Neural cell (in vitro differentiated cells): ENCODE measurements around the gene ALDH1L1.

ENCODE experiments used
- CTCF ChIP-seq: fragments of 450-650 bp; IDR thresholded peaks from 2 replicates; pipeline ENCODE4 v1.5.1; 2014; ENCODE audit warnings: antibody characterized with exemption, mild to moderate bottlenecking, moderate library complexity; ENCODE audit not compliant: poor library complexity, severe bottlenecking
- EP300 ChIP-seq: fragments of 450-650 bp; conservative IDR thresholded peaks from 2 replicates; pipeline ENCODE4 v1.6.1; 2014; ENCODE audit warnings: antibody characterized with exemption, mild to moderate bottlenecking, moderate library complexity; ENCODE audit not compliant: poor library complexity, severe bottlenecking
- EZH2 ChIP-seq: fragments of 200-600, 300-800 bp; shearing (Covaris generic), sonication (generic); IDR thresholded peaks from 2 replicates; pipeline ENCODE4 v1.6.1; 2014; ENCODE audit warnings: antibody characterized with exemption, low read length, borderline replicate concordance, mild to moderate bottlenecking; ENCODE audit not compliant: insufficient read depth, poor library complexity, severe bottlenecking
- POLR2AphosphoS5 ChIP-seq: IDR thresholded peaks from 2 replicates; pipeline ENCODE4 v1.6.1; 2012
- RAD21 ChIP-seq: fragments of 450-650 bp; conservative IDR thresholded peaks from 2 replicates; pipeline ENCODE4 v1.6.1; 2014; ENCODE audit warnings: antibody characterized with exemption, mild to moderate bottlenecking, moderate library complexity
- TAF1 ChIP-seq: IDR thresholded peaks from 2 replicates; pipeline ENCODE4 v1.6.1; 2012; ENCODE audit warnings: low read depth
- TF ChIP-seq, protein P1 (sequence below): IDR thresholded peaks from 2 replicates; pipeline ENCODE4 v1.6.1; 2012; ENCODE audit warnings: borderline replicate concordance

DNA sequence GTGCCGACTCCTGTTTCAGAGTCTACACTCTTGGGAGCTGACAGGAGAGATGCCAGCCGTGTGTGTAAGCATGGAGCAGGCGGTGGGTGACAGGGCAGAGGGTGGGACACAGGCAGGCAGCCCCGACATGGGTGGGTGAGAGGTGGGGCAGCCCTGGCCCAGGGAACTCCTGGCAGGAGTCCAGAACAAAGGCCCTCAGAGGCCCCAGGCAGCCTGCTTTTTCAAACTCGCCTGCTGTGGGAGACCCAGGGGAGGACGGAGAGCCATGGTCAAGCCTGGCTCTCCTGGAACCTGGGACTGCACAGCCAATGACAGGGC is 67.2 kb downstream of the ALDH1L1 start:
- TF ChIP-seq POLR2AphosphoS5 (no peak), CTCF (no peak), EP300 (no peak), RAD21 (no peak), EZH2 (no peak), TAF1 (no peak)
- TF ChIP-seq, protein P1, sequence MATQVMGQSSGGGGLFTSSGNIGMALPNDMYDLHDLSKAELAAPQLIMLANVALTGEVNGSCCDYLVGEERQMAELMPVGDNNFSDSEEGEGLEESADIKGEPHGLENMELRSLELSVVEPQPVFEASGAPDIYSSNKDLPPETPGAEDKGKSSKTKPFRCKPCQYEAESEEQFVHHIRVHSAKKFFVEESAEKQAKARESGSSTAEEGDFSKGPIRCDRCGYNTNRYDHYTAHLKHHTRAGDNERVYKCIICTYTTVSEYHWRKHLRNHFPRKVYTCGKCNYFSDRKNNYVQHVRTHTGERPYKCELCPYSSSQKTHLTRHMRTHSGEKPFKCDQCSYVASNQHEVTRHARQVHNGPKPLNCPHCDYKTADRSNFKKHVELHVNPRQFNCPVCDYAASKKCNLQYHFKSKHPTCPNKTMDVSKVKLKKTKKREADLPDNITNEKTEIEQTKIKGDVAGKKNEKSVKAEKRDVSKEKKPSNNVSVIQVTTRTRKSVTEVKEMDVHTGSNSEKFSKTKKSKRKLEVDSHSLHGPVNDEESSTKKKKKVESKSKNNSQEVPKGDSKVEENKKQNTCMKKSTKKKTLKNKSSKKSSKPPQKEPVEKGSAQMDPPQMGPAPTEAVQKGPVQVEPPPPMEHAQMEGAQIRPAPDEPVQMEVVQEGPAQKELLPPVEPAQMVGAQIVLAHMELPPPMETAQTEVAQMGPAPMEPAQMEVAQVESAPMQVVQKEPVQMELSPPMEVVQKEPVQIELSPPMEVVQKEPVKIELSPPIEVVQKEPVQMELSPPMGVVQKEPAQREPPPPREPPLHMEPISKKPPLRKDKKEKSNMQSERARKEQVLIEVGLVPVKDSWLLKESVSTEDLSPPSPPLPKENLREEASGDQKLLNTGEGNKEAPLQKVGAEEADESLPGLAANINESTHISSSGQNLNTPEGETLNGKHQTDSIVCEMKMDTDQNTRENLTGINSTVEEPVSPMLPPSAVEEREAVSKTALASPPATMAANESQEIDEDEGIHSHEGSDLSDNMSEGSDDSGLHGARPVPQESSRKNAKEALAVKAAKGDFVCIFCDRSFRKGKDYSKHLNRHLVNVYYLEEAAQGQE = no peak
